ENCODE data around the gene ZNF439.
"Not testable (repeated sequence)": the region's sequence is repeated elsewhere in the genome, so short reads cannot be mapped to it uniquely, and the experiment has no call there.

ZNF439 gene

GRCh38 chr19:11872624-11873023, 24.1 kb downstream of the ZNF439 start:
- Histone ChIP-seq H3K4me3 (ENCODE audit: low read depth, low read length) (no peak overlapping the region), H3K9me3 (ENCODE audit: control insufficient read depth, insufficient read depth, low read length) (peaks cover 72% of the 10 kb centered on the region), H3K4me1 (ENCODE audit: control insufficient read depth, insufficient read depth, low read length) (no peaks in the 10 kb centered on the region), H3K27ac (ENCODE audit: low read depth, low read length) (no peak overlapping the region), H3K27me3 (ENCODE audit: control insufficient read depth, insufficient read depth, low read length) (no peaks in the 10 kb centered on the region), H3K9ac (ENCODE audit: low read depth, low read length) (no peak overlapping the region), H3K36me3 (ENCODE audit: control insufficient read depth, insufficient read depth, low read length) (no peaks in the 10 kb centered on the region)

DNA sequence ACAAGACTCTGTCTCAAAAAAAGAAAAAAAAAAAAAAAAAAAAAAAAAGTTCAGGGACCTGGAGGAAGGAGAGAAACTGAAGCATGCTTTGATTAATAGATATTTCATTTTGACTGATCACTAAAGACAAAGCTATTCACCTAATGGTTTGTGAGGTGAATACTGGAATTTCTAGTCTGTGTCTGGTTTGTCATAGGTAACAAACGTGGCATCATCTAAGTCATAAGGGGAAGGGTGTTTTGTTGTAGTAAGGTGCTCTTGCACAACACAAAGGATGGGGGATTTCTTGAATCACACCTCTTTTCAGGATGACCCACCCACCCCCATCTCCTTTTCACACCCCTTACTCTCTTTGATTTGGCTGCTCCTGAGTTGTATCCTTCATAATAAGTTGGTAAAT, 25.2 kb downstream of the ZNF439 start:
- H3K27ac ChIP-seq (ENCODE audit: low read depth, low read length): no peak overlapping the region
- H3K27me3 ChIP-seq (ENCODE audit: control insufficient read depth, insufficient read depth, low read length): no peaks in the 10 kb centered on the region
- peaks cover 70% of the 10 kb centered on the region for H3K9me3 ChIP-seq (ENCODE audit: control insufficient read depth, insufficient read depth, low read length)
- no peaks in the 10 kb centered on the region for H3K36me3 ChIP-seq (ENCODE audit: control insufficient read depth, insufficient read depth, low read length)
- H3K4me3 ChIP-seq (ENCODE audit: low read depth, low read length): no peak overlapping the region
- no peak overlapping the region for H3K9ac ChIP-seq (ENCODE audit: low read depth, low read length)
- H3K4me1 ChIP-seq (ENCODE audit: control insufficient read depth, insufficient read depth, low read length): no peaks in the 10 kb centered on the region

DNA sequence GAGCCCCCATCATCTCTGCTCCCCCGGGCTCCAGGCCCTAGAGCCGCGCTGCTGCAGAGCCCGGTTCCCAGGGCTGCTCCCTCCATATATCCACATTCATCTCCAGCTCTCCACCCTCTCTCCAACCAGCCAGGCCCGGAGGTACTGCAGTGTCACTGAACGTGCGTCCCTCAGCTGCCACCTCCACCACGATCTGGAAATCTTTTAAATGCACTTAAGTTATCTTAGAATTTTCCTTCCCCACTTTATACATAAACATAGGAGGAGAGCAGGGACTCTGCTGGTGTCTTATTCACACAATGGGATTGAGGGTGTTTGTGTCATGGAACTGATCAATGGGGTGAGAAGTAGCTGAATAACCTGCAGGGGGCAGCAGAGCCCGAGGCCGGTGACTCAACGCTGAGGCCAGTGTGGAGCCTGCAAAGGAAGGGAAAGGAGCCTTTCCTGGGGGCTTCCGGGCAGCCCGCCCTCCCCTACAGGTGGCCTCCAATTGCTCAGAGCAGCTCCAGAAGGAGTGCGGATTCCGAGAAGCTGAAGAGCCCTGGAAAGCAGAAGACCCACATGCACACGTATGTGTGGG, 31.3 kb downstream of the ZNF439 start:
- peaks cover 38% of the 10 kb centered on the region for H3K9me3 ChIP-seq (ENCODE audit: control insufficient read depth, insufficient read depth, low read length)
- H3K4me1 ChIP-seq (ENCODE audit: control insufficient read depth, insufficient read depth, low read length): not testable (repeated sequence)

DNA sequence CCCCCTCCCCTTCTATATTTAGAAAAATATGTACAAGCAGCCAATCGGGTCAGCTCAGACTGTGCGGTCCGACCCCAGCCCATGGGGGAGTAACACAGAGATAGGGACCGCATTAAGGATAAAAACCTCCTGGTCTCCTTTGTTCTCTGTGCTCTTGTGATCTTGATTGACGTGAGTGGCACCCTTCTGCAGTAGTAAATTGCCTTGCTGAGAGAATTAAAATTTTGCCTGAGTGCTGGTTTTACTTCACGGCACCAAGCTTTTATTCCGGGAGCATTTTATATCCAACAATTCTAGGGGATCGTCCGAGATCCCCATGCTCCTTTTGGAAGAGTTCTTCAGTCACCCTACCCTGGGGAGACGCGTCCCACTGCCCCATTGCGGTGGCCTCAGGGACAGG, 32.1 kb downstream of the ZNF439 start:
- no peak overlapping the region for H3K9ac ChIP-seq (ENCODE audit: low read depth, low read length)
- H3K4me1 ChIP-seq (ENCODE audit: control insufficient read depth, insufficient read depth, low read length): no peaks in the 10 kb centered on the region
- peaks cover 30% of the 10 kb centered on the region for H3K9me3 ChIP-seq (ENCODE audit: control insufficient read depth, insufficient read depth, low read length)
- no peak overlapping the region for H3K4me3 ChIP-seq (ENCODE audit: low read depth, low read length)
- no peaks in the 10 kb centered on the region for H3K27me3 ChIP-seq (ENCODE audit: control insufficient read depth, insufficient read depth, low read length)
- H3K27ac ChIP-seq (ENCODE audit: low read depth, low read length): no peak overlapping the region
- no peaks in the 10 kb centered on the region for H3K36me3 ChIP-seq (ENCODE audit: control insufficient read depth, insufficient read depth, low read length)

More for the DNA sequence above, 31.3 kb downstream of the ZNF439 start:
- H3K27ac ChIP-seq (ENCODE audit: low read depth, low read length); H3K27me3 ChIP-seq (ENCODE audit: control insufficient read depth, insufficient read depth, low read length); H3K9ac ChIP-seq (ENCODE audit: low read depth, low read length); H3K36me3 ChIP-seq (ENCODE audit: control insufficient read depth, insufficient read depth, low read length); H3K4me3 ChIP-seq (ENCODE audit: low read depth, low read length): not testable (repeated sequence)

- peaks cover 24% of the 10 kb centered on the region for H3K9me3 ChIP-seq (ENCODE audit: control insufficient read depth, insufficient read depth, low read length)
- no peak overlapping the region for H3K27ac ChIP-seq (ENCODE audit: low read depth, low read length)
These were observed 32.8 kb downstream of the ZNF439 start for GRCh38 chr19:11881151-11881800.

DNA sequence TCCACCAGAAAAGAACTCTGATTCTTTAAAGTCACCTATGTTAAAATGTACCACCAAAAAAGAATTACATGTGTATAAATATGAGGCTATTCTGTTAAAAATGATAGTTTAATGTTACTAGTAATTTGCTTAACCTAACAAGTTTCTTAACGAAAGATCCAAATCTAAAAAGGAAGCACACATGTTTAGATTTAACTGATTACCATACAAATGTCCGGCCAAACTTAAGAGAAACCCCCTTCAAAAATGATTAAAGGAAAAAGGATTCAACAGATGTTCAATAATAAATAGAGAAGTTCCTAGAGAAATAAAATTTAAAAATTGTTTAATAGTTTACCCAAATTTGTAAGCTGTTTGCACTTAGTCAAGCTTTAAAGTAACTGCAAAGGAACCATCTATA, 34.1 kb downstream of the ZNF439 start:
- Histone ChIP-seq H3K27me3 (ENCODE audit: control insufficient read depth, insufficient read depth, low read length) (no peaks in the 10 kb centered on the region), H3K9me3 (ENCODE audit: control insufficient read depth, insufficient read depth, low read length) (peaks cover 15% of the 10 kb centered on the region), H3K4me1 (ENCODE audit: control insufficient read depth, insufficient read depth, low read length) (peaks cover 5% of the 10 kb centered on the region), H3K4me3 (ENCODE audit: low read depth, low read length) (no peak overlapping the region), H3K36me3 (ENCODE audit: control insufficient read depth, insufficient read depth, low read length) (no peaks in the 10 kb centered on the region), H3K27ac (ENCODE audit: low read depth, low read length) (no peak overlapping the region), H3K9ac (ENCODE audit: low read depth, low read length) (no peak overlapping the region)

More at GRCh38 chr19:11881151-11881800, 32.8 kb downstream of the ZNF439 start:
- H3K4me1 ChIP-seq (ENCODE audit: control insufficient read depth, insufficient read depth, low read length): no peaks in the 10 kb centered on the region
- H3K4me3 ChIP-seq (ENCODE audit: low read depth, low read length): no peak overlapping the region
- no peak overlapping the region for H3K9ac ChIP-seq (ENCODE audit: low read depth, low read length)
- no peaks in the 10 kb centered on the region for H3K27me3 ChIP-seq (ENCODE audit: control insufficient read depth, insufficient read depth, low read length)
- no peaks in the 10 kb centered on the region for H3K36me3 ChIP-seq (ENCODE audit: control insufficient read depth, insufficient read depth, low read length)

DNA sequence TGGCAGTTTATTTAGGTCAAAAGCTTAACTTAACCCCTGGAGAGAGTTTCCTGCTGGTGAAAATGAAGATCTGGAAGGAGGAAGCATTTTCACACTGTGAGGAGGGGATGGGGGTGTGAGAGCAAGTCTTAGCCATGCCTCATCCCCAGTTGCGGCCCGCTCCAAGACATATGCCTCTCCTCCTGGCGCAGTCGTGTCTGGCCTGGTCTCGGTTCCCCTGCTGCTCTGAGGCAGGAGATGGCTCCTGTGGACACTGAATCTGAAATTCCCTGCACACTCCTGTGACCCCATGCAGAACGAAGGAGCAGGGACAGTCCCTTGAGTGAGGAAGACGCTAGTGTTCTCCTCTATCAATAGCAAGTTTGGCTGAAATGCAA, 38.7 kb downstream of the ZNF439 start:
- no peak overlapping the region for H3K9ac ChIP-seq (ENCODE audit: low read depth, low read length)
- peaks cover 5% of the 10 kb centered on the region for H3K4me1 ChIP-seq (ENCODE audit: control insufficient read depth, insufficient read depth, low read length)
- peaks cover 2% of the 10 kb centered on the region; the same call in 1 of the 2 replicates for H3K9me3 ChIP-seq (ENCODE audit: control insufficient read depth, insufficient read depth, low read length)
- H3K36me3 ChIP-seq (ENCODE audit: control insufficient read depth, insufficient read depth, low read length): no peaks in the 10 kb centered on the region
- H3K4me3 ChIP-seq (ENCODE audit: low read depth, low read length): peak overlapping the region; percentile 69
- peak overlapping the region; percentile 94 for H3K27ac ChIP-seq (ENCODE audit: low read depth, low read length)
- no peaks in the 10 kb centered on the region for H3K27me3 ChIP-seq (ENCODE audit: control insufficient read depth, insufficient read depth, low read length)

DNA sequence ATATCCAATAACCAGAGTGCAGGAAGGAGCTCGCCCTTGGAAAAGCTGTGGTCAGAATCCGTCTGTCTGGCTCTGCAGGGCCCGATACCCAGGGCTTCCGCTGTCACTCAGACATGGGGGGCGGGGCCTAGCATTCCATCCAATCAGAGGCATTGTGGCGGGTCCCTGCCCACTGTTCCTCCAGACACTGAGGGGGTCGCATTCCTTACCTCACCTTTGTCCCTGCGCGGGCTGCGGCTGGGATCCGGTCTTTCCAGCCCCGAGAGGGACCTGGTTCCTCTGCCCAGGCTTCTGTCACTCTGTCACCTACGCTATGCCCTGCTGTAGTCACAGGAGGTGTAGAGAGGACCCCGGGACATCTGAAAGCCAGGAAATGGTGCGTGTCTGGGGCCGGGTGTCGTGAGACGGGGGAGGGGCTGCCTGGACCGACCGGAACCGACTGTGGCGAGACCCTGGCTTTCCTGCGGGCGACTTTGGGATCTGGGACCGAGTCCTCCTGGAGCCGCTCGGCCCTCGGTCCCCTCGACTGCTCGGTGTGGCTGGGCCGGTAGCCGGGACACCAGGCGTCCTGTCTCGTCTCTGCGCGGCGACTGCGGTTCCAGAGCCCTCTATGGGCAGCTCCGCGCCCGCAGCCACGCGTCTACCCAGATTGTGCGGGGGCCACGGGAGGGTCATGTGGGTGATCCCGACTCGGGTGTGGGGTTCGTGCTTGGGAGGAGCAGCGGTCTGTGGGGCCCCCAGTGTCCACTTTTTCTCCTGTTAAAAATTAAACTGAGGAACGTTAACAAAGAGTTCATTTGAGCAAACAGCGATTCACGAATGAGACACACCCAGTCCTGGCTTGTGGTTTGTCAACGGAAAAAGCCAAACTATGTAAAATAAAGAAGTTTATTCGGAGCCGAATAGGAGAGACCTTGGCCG, 39.3 kb downstream of the ZNF439 start, which contains the start of gene ZNF69:
Gene ZNF69 (plus strand): TSS at position 172 of the 921 bp plus-strand sequence. CDS start 142 bp downstream, at position 314.
- peak within 1 kb of the TSS; percentile 94 for H3K27ac ChIP-seq (ENCODE audit: low read depth, low read length)
- H3K9ac ChIP-seq (ENCODE audit: low read depth, low read length): peak within 1 kb of the TSS; percentile 69
- H3K4me1 ChIP-seq (ENCODE audit: control insufficient read depth, insufficient read depth, low read length): peaks cover 5% of the 10 kb centered on the region
- H3K9me3 ChIP-seq (ENCODE audit: control insufficient read depth, insufficient read depth, low read length): peaks cover 7% of the 10 kb centered on the region
- no peaks in the 10 kb centered on the region for H3K27me3 ChIP-seq (ENCODE audit: control insufficient read depth, insufficient read depth, low read length)
- H3K36me3 ChIP-seq (ENCODE audit: control insufficient read depth, insufficient read depth, low read length): 0 out of 2 replicates have a peak, but pooled peaks cover 4% of the 10 kb centered on the region
- H3K4me3 ChIP-seq (ENCODE audit: low read depth, low read length): peak within 1 kb of the TSS; percentile 69

- not testable (repeated sequence) for H3K4me1 ChIP-seq (ENCODE audit: control insufficient read depth, insufficient read depth, low read length); H3K4me3 ChIP-seq (ENCODE audit: low read depth, low read length); H3K27me3 ChIP-seq (ENCODE audit: control insufficient read depth, insufficient read depth, low read length); H3K9ac ChIP-seq (ENCODE audit: low read depth, low read length)
- Histone ChIP-seq H3K27ac (ENCODE audit: low read depth, low read length) (peak overlapping the region; percentile 72), H3K9me3 (ENCODE audit: control insufficient read depth, insufficient read depth, low read length) (peaks cover 24% of the 10 kb centered on the region), H3K36me3 (ENCODE audit: control insufficient read depth, insufficient read depth, low read length) (peaks cover 10% of the 10 kb centered on the region)
These were observed 41.4 kb downstream of the ZNF439 start for GRCh38 chr19:11889901-11890300.

DNA sequence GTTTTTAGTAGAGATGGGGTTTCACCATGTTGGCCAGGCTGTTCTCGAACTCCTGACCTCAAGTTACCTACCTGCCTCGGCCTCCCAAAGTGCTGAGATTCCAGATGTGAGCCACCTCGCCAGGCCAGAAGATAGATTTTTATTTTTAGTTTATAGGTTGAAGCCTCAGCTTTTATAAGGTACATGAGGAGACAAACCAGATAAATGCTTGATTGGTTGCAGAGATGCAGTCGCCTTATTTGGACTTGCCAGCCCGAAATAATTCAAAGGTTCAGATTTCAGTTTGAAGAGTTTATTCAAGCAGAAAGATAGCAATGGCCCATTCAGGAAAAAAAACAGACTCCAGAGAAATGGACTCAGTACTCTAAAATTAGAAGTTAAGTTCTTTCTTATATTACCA, 42.1 kb downstream of the ZNF439 start:
- H3K9ac ChIP-seq (ENCODE audit: low read depth, low read length): no peak overlapping the region
- peaks cover 31% of the 10 kb centered on the region for H3K9me3 ChIP-seq (ENCODE audit: control insufficient read depth, insufficient read depth, low read length)
- peaks cover 5% of the 10 kb centered on the region for H3K4me1 ChIP-seq (ENCODE audit: control insufficient read depth, insufficient read depth, low read length)
- H3K36me3 ChIP-seq (ENCODE audit: control insufficient read depth, insufficient read depth, low read length): peaks cover 15% of the 10 kb centered on the region
- H3K4me3 ChIP-seq (ENCODE audit: low read depth, low read length): no peak overlapping the region
- H3K27ac ChIP-seq (ENCODE audit: low read depth, low read length): peak overlapping the region; percentile 72
- H3K27me3 ChIP-seq (ENCODE audit: control insufficient read depth, insufficient read depth, low read length): no peaks in the 10 kb centered on the region

DNA sequence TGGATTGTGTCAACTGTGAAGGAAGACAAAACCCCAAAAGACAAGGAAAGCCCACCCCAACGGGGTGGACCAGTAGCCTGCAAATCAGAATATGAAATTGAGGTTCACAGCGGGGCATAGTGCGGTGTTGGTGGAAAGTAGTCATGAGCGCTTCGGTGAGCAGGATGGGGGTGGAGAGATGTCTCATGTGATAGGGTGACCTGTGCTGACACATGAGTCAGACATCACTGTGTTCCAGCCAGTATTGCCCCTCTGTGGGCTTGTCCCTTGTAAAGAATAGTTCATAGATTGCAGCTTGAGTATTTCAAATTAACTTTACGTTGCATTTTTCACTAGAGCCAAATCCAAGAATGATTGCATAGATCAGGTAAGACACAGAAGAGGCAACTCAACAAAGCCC, 46.3 kb downstream of the ZNF439 start:
- no peak overlapping the region for H3K4me3 ChIP-seq (ENCODE audit: low read depth, low read length)
- H3K27ac ChIP-seq (ENCODE audit: low read depth, low read length): no peak overlapping the region
- no peaks in the 10 kb centered on the region for H3K4me1 ChIP-seq (ENCODE audit: control insufficient read depth, insufficient read depth, low read length)
- H3K9ac ChIP-seq (ENCODE audit: low read depth, low read length): no peak overlapping the region
- peaks cover 51% of the 10 kb centered on the region for H3K9me3 ChIP-seq (ENCODE audit: control insufficient read depth, insufficient read depth, low read length)
- H3K36me3 ChIP-seq (ENCODE audit: control insufficient read depth, insufficient read depth, low read length): peaks cover 15% of the 10 kb centered on the region
- H3K27me3 ChIP-seq (ENCODE audit: control insufficient read depth, insufficient read depth, low read length): no peaks in the 10 kb centered on the region
